HG03575 (cell line): ENCODE data around the gene BICRA.
"Not testable (repeated sequence)": the region's sequence is repeated elsewhere in the genome, so short reads cannot be mapped to it uniquely, and the experiment has no call there.

ENCODE experiments used
- ATAC-seq: cut with Tn5 transposase; IDR thresholded peaks from one replicate; pipeline ENCODE4 v1.9.1; 2021; ENCODE audit not compliant: unreplicated experiment, insufficient number of reproducible peaks, low FRiP score; ENCODE audit errors: extremely low read depth

Gene BICRA

GRCh38 chr19:47653856-47654255 lies 44.9 kb downstream of the BICRA start:
- no peak for ATAC-seq

- no peak for ATAC-seq
Measured at GRCh38 chr19:47657719-47658118, 48.8 kb downstream of the BICRA start.

- ATAC-seq = no peak
Measured at GRCh38 chr19:47658431-47659348, 49.8 kb downstream of the BICRA start.

GRCh38 chr19:47660435-47660832 lies 51.5 kb downstream of the BICRA start:
- ATAC-seq = no peak

- no peak for ATAC-seq
Measured at GRCh38 chr19:47661161-47661560, 52.2 kb downstream of the BICRA start.

GRCh38 chr19:47661611-47662010 lies 52.7 kb downstream of the BICRA start:
- ATAC-seq = no peak

- no peak for ATAC-seq
Measured at GRCh38 chr19:47663435-47663910, 54.5 kb downstream of the BICRA start.

- ATAC-seq = no peak
Measured at GRCh38 chr19:47663911-47664771, 55.2 kb downstream of the BICRA start.

- ATAC-seq = not testable (repeated sequence)
Measured at GRCh38 chr19:47668556-47668955, 59.6 kb downstream of the BICRA start.

- ATAC-seq = no peak
Measured at GRCh38 chr19:47670736-47671135, 61.8 kb downstream of the BICRA start.

- no peak for ATAC-seq
Measured at GRCh38 chr19:47671499-47671898, 62.6 kb downstream of the BICRA start.

GRCh38 chr19:47673426-47673825 lies 64.5 kb downstream of the BICRA start:
- ATAC-seq = no peak

- no peak for ATAC-seq
Measured at GRCh38 chr19:47674548-47674947, 65.6 kb downstream of the BICRA start.

- ATAC-seq = no peak
Measured at GRCh38 chr19:47675271-47675670, 66.3 kb downstream of the BICRA start.

GRCh38 chr19:47675859-47676258 lies 66.9 kb downstream of the BICRA start:
- ATAC-seq = no peak

- no peak for ATAC-seq
Measured at GRCh38 chr19:47676811-47677210, 67.9 kb downstream of the BICRA start.

GRCh38 chr19:47679251-47679900 lies 70.4 kb downstream of the BICRA start:
- ATAC-seq = no peak

GRCh38 chr19:47679922-47680857 lies 71.3 kb downstream of the BICRA start:
- no peak for ATAC-seq
